ENCODE results near the gene CNOT4.

DNA sequence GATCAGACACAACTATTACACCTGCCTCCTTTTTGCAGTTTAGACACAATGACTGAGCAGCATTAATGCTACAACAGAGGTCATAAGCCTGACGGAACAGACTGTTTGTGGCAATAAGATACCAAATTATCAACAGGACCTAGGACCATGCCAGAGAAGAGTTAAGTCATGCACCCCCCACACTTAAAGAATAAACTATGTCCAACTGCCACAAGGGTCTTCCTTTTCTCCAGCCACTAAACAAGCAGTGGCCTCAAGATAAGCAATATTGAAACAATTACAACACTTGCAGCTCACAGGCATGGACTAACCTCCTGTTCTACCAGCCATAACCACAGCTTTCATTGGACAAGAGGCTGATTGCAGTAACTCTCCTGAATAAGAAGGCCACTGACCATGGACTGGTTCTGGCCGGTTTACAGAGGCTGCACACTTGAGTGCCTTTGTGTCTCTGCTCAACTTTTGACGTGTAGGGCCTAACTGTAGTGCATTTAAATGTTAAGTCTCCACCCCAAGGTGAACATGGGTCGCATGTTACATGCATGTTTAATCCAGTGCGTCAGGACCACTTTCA, 171.8 kb downstream of the CNOT4 start:
- TF ChIP-seq, protein P1, sequence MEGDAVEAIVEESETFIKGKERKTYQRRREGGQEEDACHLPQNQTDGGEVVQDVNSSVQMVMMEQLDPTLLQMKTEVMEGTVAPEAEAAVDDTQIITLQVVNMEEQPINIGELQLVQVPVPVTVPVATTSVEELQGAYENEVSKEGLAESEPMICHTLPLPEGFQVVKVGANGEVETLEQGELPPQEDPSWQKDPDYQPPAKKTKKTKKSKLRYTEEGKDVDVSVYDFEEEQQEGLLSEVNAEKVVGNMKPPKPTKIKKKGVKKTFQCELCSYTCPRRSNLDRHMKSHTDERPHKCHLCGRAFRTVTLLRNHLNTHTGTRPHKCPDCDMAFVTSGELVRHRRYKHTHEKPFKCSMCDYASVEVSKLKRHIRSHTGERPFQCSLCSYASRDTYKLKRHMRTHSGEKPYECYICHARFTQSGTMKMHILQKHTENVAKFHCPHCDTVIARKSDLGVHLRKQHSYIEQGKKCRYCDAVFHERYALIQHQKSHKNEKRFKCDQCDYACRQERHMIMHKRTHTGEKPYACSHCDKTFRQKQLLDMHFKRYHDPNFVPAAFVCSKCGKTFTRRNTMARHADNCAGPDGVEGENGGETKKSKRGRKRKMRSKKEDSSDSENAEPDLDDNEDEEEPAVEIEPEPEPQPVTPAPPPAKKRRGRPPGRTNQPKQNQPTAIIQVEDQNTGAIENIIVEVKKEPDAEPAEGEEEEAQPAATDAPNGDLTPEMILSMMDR (conservative IDR thresholded peaks at IDR 0.05): no peak
- TF ChIP-seq EZH2 (IDR thresholded peaks at IDR 0.05; ENCODE audit: low read depth): no peak

Data from PC-9 (cell line).